SK-N-MC (cell line): ENCODE results near the gene SCLY.
A peak's percentile ranks its signal among the peaks of the same experiment; 100 is the strongest.

Source experiments
- DNase-seq: peaks from one replicate; pipeline ENCODE4 v3.0.0-alpha.2; 2011; ENCODE audit warnings: low read depth, low spot score
- H3K27ac ChIP-seq: fragments of 200-600 bp; sonication (generic); 2 replicates; pipeline ENCODE4 v1.5.1; 2016; ENCODE audit warnings: mixed run types
- H3K36me3 ChIP-seq: fragments of 200-600 bp; sonication (generic); 2 replicates; pipeline ENCODE4 v1.6.1; 2017; ENCODE audit warnings: antibody characterized with exemption, low read length, mixed read lengths; ENCODE audit not compliant: insufficient read depth
- H3K4me3 ChIP-seq: fragments of 200-600 bp; sonication (generic); 2 replicates; pipeline ENCODE4 v1.5.1; 2016
- H3K9ac ChIP-seq: fragments of 200-600 bp; sonication (generic); 2 replicates; pipeline ENCODE4 v1.8.0; 2017; ENCODE audit warnings: mixed run types, mixed read lengths; ENCODE audit not compliant: insufficient read length
- H3K9me3 ChIP-seq: fragments of 200-600 bp; sonication (generic); 2 replicates; pipeline ENCODE4 v1.6.1; 2017; ENCODE audit warnings: low read depth, mild to moderate bottlenecking, antibody characterized with exemption, low read length, moderate library complexity, mixed read lengths
- EZH2 ChIP-seq: fragments of 200-600 bp; sonication (generic); IDR thresholded peaks from one replicate; pipeline ENCODE4 v1.6.1; 2017; ENCODE audit warnings: antibody characterized with exemption
- FOXP2 ChIP-seq: optimal IDR thresholded peaks from 2 replicates; pipeline ENCODE3; 2011; ENCODE audit warnings: mild to moderate bottlenecking, moderate library complexity; ENCODE audit not compliant: insufficient read depth; ENCODE audit errors: extremely low read length, control extremely low read depth
- POLR2AphosphoS5 ChIP-seq: IDR thresholded peaks from 2 replicates; pipeline ENCODE4 v1.6.1; 2012; ENCODE audit warnings: mild to moderate bottlenecking, low read depth, low read length, borderline replicate concordance

SCLY gene

DNA sequence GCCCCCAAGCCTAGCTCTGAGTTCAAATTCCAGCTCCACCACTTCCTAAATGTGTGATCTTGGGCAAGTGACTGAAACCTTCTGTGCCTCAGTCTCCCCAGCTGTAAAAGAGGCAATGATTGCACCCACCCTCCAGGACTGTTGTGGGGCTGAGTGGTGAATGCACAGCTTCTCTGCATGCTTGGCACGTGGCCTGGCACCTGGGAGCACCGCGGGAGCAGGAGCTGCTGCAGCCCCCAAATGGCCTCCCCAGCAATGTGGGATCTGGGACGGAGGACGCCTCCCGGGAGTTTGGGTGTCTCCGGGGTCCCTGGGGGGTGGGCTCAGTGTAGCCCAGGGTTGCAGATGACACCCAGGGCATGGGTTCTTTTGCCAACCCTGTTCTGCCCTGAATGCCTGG lies 79.2 kb downstream of the SCLY start:
- no peak overlapping the region for H3K4me3 ChIP-seq
- no peak overlapping the region for H3K27ac ChIP-seq
- TF ChIP-seq FOXP2 (no peak), POLR2AphosphoS5 (no peak), EZH2 (no peak)
- DNase-seq = no peak
- H3K9ac ChIP-seq = no peak overlapping the region
- no peaks in the 10 kb centered on the region for H3K36me3 ChIP-seq
- H3K9me3 ChIP-seq = no peaks in the 10 kb centered on the region

DNA sequence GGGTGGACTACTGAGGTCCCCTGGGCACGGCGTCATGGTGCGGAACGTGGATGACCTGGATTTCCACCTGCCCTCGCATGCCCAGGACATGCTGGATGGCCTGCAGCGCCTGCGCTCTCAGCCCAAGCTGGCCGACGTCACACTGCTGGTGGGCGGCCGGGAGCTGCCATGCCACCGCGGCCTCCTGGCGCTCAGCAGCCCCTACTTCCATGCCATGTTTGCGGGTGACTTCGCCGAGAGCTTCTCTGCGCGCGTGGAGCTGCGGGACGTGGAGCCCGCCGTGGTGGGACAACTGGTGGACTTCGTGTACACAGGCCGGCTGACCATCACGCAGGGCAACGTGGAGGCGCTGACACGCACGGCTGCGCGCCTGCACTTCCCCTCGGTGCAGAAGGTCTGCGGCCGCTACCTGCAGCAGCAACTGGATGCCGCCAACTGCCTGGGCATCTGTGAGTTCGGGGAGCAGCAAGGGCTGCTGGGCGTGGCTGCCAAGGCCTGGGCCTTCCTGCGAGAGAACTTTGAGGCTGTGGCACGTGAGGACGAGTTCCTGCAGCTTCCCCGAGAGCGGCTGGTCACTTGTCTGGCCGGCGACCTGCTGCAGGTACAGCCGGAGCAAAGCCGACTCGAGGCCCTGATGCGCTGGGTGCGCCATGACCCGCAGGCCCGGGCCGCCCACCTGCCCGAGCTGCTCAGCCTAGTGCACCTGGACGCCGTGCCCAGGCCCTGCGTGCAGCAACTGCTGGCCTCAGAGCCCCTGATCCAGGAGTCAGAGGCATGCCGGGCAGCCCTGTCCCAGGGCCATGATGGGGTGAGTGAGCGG lies 80.1 kb downstream of the SCLY start:
- DNase-seq = no peak
- Histone ChIP-seq H3K27ac (no peak overlapping the region), H3K9me3 (no peaks in the 10 kb centered on the region), H3K9ac (no peak overlapping the region), H3K4me3 (no peak overlapping the region), H3K36me3 (no peaks in the 10 kb centered on the region)
- TF ChIP-seq POLR2AphosphoS5 (no peak), EZH2 (no peak), FOXP2 (no peak)

DNA sequence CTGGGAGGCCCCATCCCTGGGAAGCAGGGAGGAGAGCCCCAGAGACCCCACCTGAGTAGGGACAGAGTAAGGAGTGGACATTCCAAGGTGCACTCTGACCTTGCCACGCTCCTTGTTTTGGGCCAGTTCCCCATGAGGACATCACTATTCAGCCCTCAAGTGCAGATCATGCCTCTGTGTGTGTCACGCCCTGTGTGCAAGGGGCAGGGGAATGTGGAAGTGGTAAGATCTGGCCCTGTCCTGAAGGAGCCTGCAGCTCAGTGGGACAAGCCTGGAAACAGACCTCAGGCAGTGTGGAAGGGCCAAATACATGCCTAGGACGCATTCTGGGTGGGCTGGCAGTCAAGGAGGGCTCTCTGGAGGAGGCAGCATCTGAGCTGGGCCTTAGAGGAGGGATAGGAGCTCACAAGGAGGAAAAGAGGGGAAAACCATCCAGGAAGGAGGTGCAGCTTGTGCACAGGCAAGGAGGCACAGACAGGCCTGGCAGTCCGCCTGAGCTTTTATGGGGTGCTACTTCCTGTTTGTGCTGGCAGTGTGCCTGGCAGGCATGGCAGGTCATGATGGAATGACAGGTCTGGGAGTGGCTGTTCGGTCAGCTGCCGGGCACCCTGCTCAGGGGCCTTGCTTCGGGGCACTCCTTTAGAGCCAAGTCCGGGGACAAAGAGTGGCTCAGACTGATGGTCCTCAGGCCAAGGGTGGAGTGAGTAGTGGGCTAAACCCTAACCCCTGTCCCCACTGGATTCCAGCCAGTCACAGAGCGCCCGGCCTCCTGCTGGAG lies 80.9 kb downstream of the SCLY start:
- no peaks in the 10 kb centered on the region for H3K36me3 ChIP-seq
- TF ChIP-seq FOXP2 = no peak
- peak; percentile 30; the same call in 1 of the 2 replicates for TF ChIP-seq POLR2AphosphoS5
- peak overlapping the region; percentile 74 for H3K27ac ChIP-seq
- no peak for DNase-seq
- no peak overlapping the region for H3K9ac ChIP-seq
- no peak overlapping the region for H3K4me3 ChIP-seq
- H3K9me3 ChIP-seq = no peaks in the 10 kb centered on the region

DNA sequence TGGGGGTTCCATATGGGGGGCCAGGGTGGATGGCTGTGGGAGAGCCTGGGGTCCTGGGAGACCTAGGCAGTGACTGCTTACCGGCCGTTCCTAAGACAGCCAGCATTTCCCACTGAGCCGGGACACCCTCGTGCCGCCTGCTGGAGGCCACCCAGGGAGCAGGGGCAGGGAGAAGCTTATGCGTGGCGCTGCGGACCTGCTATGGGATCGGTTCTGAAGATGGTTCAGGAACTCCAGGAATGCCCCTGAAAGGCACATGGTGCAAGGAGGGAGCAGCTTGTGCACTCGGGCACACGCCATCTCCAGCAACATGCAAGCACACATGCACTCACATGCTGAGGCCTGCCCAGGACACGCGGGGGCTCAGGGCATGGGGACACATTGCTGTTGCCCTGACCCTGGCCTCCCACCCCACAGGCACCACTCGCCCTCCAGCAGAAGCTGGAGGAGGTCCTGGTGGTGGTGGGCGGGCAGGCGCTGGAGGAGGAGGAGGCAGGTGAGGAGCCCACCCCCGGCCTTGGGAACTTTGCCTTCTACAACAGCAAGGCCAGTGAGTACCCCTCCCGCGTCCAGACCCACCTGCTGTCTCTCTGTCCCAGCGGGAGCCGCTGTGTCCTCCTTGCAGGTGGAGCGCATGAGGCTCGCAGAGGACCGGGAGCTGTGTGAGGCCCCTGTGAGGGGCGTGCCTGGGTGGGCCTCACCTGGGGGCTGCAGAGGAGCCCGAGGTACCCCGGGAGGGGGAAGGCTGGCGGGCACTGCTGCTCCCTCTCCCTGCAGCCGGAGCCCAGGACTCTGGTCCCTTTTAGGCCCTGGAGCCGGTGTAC lies 81.8 kb downstream of the SCLY start:
- Histone ChIP-seq H3K9ac (no peak overlapping the region), H3K4me3 (no peak overlapping the region), H3K27ac (peak overlapping the region; percentile 74), H3K9me3 (no peaks in the 10 kb centered on the region), H3K36me3 (no peaks in the 10 kb centered on the region)
- TF ChIP-seq POLR2AphosphoS5 (no peak), EZH2 (no peak), FOXP2 (no peak)
- no peak for DNase-seq

DNA sequence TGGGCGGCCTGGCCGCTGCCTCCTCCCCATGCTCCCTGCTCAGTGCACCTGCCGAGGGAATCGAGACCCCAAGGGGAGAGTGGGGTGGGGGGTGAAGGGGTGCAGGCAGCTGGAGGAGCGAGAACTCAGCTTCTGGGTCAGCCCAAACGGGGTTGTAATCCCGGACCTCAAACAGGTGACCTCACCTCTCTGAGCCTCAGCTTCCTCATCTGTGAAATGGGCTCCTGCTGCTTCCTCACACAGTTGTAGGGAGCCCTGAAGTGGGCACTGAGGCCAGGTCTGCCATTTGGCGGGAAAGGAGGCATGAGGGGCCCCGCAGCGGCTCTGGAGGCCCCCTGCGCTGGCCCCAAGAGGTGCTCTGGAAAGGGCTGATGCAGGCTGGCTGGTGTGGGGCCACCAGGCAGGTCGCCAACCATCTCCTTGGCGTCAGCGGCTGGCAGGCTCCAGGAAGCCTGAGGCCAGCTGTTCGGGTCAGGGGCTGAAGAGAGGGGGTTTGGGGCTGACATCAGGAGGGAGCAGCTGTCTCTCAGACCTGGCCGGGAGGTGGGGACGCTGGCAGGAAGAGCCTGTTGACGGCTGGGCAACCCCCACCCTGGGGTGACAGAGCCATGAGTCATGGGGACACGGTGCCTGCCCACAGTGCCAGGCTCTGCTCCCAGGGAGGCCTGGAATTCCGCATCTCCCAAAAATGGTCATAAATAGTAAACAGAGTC lies 82.6 kb downstream of the SCLY start:
- no peak for DNase-seq
- no peaks in the 10 kb centered on the region for H3K36me3 ChIP-seq
- H3K9me3 ChIP-seq = no peaks in the 10 kb centered on the region
- H3K9ac ChIP-seq = no peak overlapping the region
- H3K4me3 ChIP-seq = no peak overlapping the region
- H3K27ac ChIP-seq = peak overlapping the region; percentile 64
- no peak for TF ChIP-seq POLR2AphosphoS5
- no peak for TF ChIP-seq EZH2
- no peak for TF ChIP-seq FOXP2

DNA sequence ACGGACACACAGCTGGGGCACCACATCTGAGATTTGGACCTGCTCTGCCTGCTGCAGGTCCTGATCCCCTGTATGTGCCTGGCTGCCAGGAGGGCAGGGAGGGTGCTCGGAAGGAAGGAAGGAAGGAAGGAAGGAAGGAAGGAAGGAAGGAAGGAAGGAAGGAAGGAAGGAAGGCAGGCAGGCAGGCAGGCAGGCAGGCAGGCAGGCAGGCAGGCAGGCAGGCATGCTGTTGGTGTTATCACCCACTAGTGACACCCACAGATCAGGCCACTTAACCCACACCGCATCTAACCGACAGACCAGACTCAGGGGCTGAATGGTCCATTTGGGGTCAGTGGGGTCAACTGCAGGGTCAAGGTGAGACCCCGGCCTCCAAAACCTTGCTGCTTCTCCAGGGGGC lies 83.5 kb downstream of the SCLY start:
- no peak overlapping the region for H3K4me3 ChIP-seq
- H3K27ac ChIP-seq = peak overlapping the region; percentile 85
- H3K9ac ChIP-seq = no peak overlapping the region
- TF ChIP-seq EZH2 = no peak
- peak; percentile 37; the same call in 1 of the 2 replicates for TF ChIP-seq POLR2AphosphoS5
- no peak for DNase-seq
- no peaks in the 10 kb centered on the region for H3K36me3 ChIP-seq
- H3K9me3 ChIP-seq = no peaks in the 10 kb centered on the region

GRCh38 chr2:238145046-238145445 lies 84.2 kb downstream of the SCLY start:
- no peak for TF ChIP-seq EZH2
- TF ChIP-seq POLR2AphosphoS5 = no peak
- TF ChIP-seq FOXP2 = no peak
- Histone ChIP-seq H3K27ac (peak overlapping the region; percentile 85), H3K9ac (no peak overlapping the region), H3K36me3 (no peaks in the 10 kb centered on the region), H3K9me3 (no peaks in the 10 kb centered on the region), H3K4me3 (no peak overlapping the region)
- DNase-seq = no peak

DNA sequence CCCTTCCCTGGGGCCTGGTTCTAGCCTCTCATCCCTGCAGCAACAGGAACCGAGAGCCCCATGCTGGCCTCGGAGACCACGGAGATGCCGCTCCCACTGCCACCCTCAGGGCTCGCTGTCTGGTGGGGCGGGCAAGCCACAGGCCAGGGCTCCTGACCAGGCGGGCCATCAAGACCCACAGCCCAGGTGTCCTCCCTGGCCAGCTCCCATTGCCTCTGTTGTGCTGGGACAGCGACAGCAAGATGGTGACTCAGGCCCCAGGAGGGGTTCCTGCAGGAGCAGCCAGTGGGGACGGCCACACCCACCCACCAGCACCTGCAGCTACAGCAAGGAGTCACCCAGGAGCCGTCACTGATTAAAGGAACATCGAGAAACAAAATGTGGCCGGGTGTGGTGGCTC lies 85.0 kb downstream of the SCLY start:
- TF ChIP-seq FOXP2 (no peak), POLR2AphosphoS5 (no peak), EZH2 (no peak)
- Histone ChIP-seq H3K9ac (no peak overlapping the region), H3K36me3 (no peaks in the 10 kb centered on the region), H3K4me3 (no peak overlapping the region), H3K27ac (peak overlapping the region; percentile 85), H3K9me3 (no peaks in the 10 kb centered on the region)
- no peak for DNase-seq
